Stimulated activated naive B cell treated with anti-CD40 and anti-IgM and Interleukin-4, amounts not matched to agents 10 μg/mL and 1 μg/mL and 100 μg/mL, for 72 hours (primary cell): ENCODE data around the gene TRAPPC14.
A peak's percentile ranks its signal among the peaks of the same experiment; 100 is the strongest.
"Not testable (repeated sequence)": the region's sequence is repeated elsewhere in the genome, so short reads cannot be mapped to it uniquely, and the experiment has no call there.

ENCODE experiments used
- ATAC-seq, 2 donors: fragments of 150-1000 bp; cut with Tn5 transposase; replicated peaks; 2 replicates each; pipeline ENCODE4 v1.10.0; 2021; ENCODE audit warnings: moderate library complexity in 1 of 2
- DNase-seq: peaks from one replicate; pipeline ENCODE4 v3.0.0; 2021
- H3K27ac Mint-ChIP-seq: one replicate; pipeline ENCODE4 v1.8.0; 2022; ENCODE audit warnings: mild to moderate bottlenecking, mixed read lengths
- H3K27me3 Mint-ChIP-seq, 2 donors: one replicate each; pipeline ENCODE4 v1.8.0; 2022; ENCODE audit warnings: mixed read lengths in 2 of 2
- H3K36me3 Mint-ChIP-seq, 2 donors: one replicate each; pipeline ENCODE4 v1.8.0; 2022; ENCODE audit warnings: mixed read lengths in 2 of 2, mild to moderate bottlenecking in 1 of 2
- H3K4me1 Mint-ChIP-seq, 2 donors: one replicate each; pipeline ENCODE4 v1.8.0; 2022; ENCODE audit warnings: mixed read lengths in 2 of 2, mild to moderate bottlenecking in 1 of 2
- H3K4me3 Mint-ChIP-seq, 2 donors: one replicate each; pipeline ENCODE4 v1.8.0; 2022; ENCODE audit warnings: mild to moderate bottlenecking in 2 of 2, mixed read lengths in 2 of 2, moderate library complexity in 1 of 2
- H3K9me3 Mint-ChIP-seq, 2 donors: one replicate each; pipeline ENCODE4 v1.8.0; 2022; ENCODE audit warnings: mixed read lengths in 2 of 2, mild to moderate bottlenecking in 1 of 2

Gene TRAPPC14, protein sequence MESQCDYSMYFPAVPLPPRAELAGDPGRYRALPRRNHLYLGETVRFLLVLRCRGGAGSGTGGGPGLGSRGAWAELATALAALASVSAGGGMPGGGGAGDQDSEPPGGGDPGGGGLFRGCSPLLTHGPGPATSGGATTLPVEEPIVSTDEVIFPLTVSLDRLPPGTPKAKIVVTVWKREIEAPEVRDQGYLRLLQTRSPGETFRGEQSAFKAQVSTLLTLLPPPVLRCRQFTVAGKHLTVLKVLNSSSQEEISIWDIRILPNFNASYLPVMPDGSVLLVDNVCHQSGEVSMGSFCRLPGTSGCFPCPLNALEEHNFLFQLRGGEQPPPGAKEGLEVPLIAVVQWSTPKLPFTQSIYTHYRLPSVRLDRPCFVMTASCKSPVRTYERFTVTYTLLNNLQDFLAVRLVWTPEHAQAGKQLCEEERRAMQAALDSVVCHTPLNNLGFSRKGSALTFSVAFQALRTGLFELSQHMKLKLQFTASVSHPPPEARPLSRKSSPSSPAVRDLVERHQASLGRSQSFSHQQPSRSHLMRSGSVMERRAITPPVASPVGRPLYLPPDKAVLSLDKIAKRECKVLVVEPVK

DNA sequence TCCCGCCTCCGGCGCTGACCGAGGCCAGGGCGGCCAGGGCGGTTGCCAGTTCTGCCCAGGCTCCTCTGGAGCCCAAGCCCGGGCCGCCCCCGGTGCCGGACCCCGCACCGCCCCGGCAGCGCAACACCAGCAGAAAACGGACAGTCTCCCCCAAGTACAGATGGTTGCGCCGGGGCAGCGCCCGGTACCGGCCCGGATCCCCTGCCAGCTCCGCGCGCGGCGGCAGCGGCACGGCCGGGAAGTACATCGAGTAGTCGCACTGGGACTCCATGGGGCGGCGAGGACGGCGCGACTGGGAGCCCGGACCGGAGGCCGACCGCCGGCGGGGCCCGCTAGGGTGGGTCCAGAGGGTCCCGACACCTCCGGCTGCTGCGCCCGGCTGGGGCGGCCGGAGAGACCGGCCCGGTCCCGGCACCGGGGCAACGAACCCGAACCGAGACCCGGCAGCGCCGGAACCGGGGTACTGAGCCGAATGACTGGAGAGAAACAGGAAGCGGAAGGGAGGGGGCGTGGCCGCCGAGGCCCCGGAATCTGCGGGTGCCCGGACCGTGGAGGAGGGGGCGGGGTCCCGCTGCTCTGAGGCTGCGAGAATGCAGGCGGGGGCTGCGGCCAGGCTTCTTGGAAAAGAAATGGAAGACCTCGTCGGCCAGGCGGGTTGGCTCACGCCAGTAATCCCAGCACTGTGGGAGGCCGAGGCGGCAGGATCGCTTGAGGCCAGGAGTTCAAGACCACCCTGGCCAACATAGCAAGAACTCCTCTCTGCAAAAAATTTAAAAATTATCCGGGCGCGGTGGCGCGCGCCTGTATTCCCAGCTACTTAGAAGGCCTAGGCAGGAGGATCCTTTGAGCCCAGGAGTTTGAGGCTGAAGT lies at the start of gene TRAPPC14:
TSS of gene TRAPPC14 (minus strand) at position 495 of the 870 bp plus-strand sequence. CDS start at position 271, 224 bp downstream.
- Mint-ChIP-seq H3K36me3 (peaks cover 5 to 27% of the 10 kb centered on the region in 2 donors), H3K4me1 (peaks cover 27 to 54% of the 10 kb centered on the region in 2 donors), H3K27me3 (no peaks in the 10 kb centered on the region), H3K4me3 (peak within 1 kb of the TSS; percentile 88 to 90), H3K27ac (peak within 1 kb of the TSS; percentile 94), H3K9me3 (no peaks in the 10 kb centered on the region)
- ATAC-seq (peak; percentile 87 to 91), DNase-seq (peak; percentile 82)

DNA sequence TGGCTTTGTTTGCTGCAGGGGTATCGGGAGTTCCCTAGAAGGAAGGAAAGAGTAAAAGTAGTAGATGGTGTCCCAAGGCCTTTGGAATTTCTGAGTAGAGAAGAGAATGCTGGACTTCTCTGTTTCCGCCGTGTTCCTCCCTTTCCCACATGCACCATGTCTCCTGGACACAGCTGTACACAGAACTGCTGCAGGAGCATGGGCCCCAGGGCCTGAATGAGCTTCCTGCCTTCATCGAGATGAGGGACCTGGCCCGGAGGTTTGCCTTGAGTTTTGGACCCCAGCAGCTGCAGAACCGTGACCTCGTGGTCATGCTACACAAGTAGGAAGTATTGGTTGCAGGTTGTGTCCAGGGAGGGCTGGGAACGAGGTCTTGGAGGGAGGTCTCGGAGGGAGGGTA lies 45.9 kb upstream of the TRAPPC14 start:
- H3K27ac Mint-ChIP-seq, result no peak overlapping the region
- H3K9me3 Mint-ChIP-seq, result peaks cover 0 to 2% of the 10 kb centered on the region in 2 donors
- H3K4me3 Mint-ChIP-seq, result no peak overlapping the region
- peaks cover 44 to 64% of the 10 kb centered on the region in 2 donors for H3K4me1 Mint-ChIP-seq
- DNase-seq (no peak), ATAC-seq (no peak)
- H3K36me3 Mint-ChIP-seq, result peaks cover 50 to 60% of the 10 kb centered on the region in 2 donors
- H3K27me3 Mint-ChIP-seq, result no peaks in the 10 kb centered on the region

DNA sequence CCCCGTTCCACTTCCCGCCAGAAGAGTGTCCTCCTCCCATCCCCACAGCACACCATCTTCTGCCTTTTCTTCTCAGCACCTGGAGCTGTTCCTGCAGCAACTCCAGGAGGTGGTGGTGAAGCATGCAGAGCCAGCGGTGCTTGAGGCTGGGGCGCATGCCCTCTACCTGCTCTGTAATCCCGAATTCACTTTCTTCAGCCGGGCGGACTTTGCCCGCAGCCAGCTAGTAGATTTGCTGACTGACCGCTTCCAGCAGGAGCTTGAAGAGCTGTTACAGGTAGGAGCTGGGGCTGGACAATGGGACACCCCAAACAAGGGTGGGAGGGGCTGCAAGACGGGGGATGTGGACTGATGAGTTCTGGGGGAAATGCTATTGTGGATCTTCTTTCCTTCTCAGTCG lies 42.2 kb upstream of the TRAPPC14 start:
- H3K27ac Mint-ChIP-seq, result peak overlapping the region; percentile 98
- no peaks in the 10 kb centered on the region for H3K27me3 Mint-ChIP-seq
- DNase-seq (no peak), ATAC-seq (no peak)
- peaks cover 32 to 37% of the 10 kb centered on the region in 2 donors for H3K36me3 Mint-ChIP-seq
- H3K4me1 Mint-ChIP-seq, result peaks cover 55 to 77% of the 10 kb centered on the region in 2 donors
- H3K9me3 Mint-ChIP-seq, result no peaks in the 10 kb centered on the region
- peak overlapping the region; percentile 79 to 90 for H3K4me3 Mint-ChIP-seq

DNA sequence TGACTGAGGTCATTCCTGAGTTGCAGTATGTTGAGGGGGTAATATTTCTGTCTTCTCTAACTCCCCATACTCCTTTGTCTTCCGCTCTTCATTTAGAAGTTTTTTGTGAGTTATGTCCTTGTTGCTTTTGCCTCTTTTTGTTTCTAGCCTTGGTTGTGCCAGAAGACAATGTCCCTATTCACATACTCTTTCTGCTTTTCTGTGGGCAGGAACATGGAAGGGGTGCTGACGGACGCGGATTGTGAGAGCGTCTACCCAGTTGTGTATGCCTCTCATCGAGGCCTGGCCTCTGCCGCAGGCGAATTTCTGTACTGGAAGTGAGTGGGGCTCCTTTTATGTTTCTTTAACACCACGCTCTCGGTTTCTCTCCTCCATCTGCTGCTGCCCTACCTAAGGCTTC lies 39.7 kb upstream of the TRAPPC14 start:
- no peaks in the 10 kb centered on the region for H3K9me3 Mint-ChIP-seq
- H3K4me1 Mint-ChIP-seq, result peaks cover 58 to 88% of the 10 kb centered on the region in 2 donors
- H3K36me3 Mint-ChIP-seq, result peaks cover 17 to 21% of the 10 kb centered on the region in 2 donors
- peak overlapping the region; percentile 98 for H3K27ac Mint-ChIP-seq
- no peak overlapping the region for H3K4me3 Mint-ChIP-seq
- DNase-seq (no peak), ATAC-seq (no peak)
- no peaks in the 10 kb centered on the region for H3K27me3 Mint-ChIP-seq

DNA sequence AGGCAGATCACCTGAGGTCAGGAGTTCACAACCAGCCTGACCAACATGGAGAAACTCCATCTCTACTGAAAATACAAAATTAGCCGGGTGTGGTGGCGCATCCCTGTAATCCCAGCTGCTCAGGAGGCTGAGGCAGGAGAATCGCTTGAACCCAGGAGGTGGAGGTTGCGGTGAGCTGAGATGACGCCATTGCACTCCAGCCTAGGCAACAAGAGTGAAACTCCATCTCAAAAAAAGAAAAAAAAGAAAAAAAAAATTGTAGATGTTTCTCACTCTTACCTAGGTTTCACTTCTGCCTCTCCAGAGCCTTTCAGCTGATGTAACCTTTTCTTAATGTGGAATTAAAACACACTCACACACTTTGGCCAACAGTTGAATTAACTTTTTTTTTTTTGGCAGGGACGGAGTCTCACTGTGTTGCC lies 37.4 kb upstream of the TRAPPC14 start:
- H3K9me3 Mint-ChIP-seq, H3K27me3 Mint-ChIP-seq, H3K36me3 Mint-ChIP-seq, DNase-seq: not testable (repeated sequence)
- ATAC-seq, result peak; percentile 37 to 47
- peaks cover 60 to 93% of the 10 kb centered on the region in 2 donors for H3K4me1 Mint-ChIP-seq
- peak overlapping the region; percentile 88 for H3K27ac Mint-ChIP-seq
- H3K4me3 Mint-ChIP-seq, result peak overlapping the region in 1 of 2 donors; percentile 49

DNA sequence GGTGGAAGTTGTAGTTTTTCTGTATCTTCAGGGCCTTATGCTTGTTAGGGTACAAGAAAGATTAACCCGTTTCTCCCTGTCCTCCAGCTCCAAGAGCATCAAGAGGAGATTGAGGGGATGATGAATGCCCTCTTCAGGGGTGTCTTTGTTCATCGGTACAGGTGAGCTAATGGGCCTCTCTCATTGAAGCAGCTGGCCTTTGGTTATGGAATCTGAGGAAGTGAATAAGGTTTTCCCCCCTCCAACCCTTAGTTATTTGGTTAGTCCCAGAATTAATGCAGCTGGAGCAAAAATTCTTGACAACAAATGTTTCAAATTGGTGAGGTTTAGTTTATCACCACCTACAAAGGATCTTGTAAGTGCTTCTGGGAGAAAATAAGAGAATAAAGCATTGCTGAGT lies 36.7 kb upstream of the TRAPPC14 start:
- Mint-ChIP-seq H3K27ac (peak overlapping the region; percentile 42), H3K4me3 (no peak overlapping the region), H3K27me3 (no peaks in the 10 kb centered on the region), H3K9me3 (no peaks in the 10 kb centered on the region), H3K4me1 (peaks cover 58 to 93% of the 10 kb centered on the region in 2 donors), H3K36me3 (peaks cover 4 to 5% of the 10 kb centered on the region in 2 donors)
- no peak for ATAC-seq
- DNase-seq, result no peak

DNA sequence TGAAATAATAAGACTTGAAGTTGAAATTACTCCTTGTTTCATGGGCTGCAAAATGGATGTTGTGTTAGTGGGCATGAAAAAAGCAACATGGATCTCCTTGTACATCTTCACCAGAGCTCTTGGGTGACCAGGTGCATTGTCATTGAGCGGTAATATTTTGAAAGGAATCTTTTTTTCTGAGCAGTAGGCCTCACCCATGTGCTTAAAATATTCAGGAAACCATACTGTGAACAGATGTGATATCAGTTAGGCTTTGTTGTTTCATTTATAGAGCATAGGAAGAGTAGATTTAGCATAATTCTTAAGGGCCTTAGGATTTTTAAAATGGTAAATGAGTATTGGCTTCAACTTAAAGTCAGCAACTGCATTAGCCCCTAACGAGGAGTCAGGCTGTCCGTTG lies 34.4 kb upstream of the TRAPPC14 start:
- H3K4me1 Mint-ChIP-seq, result peaks cover 49 to 83% of the 10 kb centered on the region in 2 donors
- peak overlapping the region; percentile 87 for H3K27ac Mint-ChIP-seq

DNA sequence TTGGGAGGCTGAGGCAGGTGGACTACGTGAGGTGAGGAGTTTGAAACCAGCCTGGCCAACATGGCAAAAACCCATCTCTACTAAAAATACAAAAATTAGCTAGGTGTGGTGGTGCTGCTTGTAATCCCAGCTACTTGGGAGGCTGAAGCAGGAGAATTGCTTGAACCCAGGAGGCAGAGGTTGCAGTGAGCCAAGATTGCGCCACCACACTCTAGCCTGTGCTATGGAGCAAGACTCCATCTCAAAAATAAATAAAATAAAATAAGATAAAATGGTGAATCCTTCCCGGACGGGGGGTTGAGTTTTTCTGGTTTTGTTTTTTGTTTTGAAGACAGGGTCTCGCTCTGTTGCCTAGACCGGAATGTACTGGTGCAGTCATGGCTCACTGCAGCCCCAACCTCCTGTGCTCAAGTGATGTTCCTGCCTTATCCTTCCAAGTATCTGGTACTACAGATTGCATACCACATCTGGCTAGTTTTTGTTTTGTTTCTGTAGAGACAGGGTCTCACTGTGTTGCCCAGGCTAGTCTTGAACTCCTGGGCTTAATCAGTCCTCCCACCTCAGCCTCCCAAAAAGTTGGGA lies 33.8 kb upstream of the TRAPPC14 start:
- not testable (repeated sequence) for H3K4me3 Mint-ChIP-seq, H3K36me3 Mint-ChIP-seq, DNase-seq, H3K9me3 Mint-ChIP-seq, H3K27me3 Mint-ChIP-seq
- Mint-ChIP-seq H3K27ac (peak overlapping the region; percentile 87), H3K4me1 (peaks cover 44 to 77% of the 10 kb centered on the region in 2 donors)
- peak; percentile 24 to 35 for ATAC-seq

More for the DNA sequence above, 34.4 kb upstream of the TRAPPC14 start:
- H3K9me3 Mint-ChIP-seq, result no peaks in the 10 kb centered on the region
- H3K36me3 Mint-ChIP-seq, result peaks cover 2 to 5% of the 10 kb centered on the region in 2 donors
- DNase-seq (no peak), ATAC-seq (no peak)
- no peak overlapping the region for H3K4me3 Mint-ChIP-seq
- no peaks in the 10 kb centered on the region for H3K27me3 Mint-ChIP-seq

DNA sequence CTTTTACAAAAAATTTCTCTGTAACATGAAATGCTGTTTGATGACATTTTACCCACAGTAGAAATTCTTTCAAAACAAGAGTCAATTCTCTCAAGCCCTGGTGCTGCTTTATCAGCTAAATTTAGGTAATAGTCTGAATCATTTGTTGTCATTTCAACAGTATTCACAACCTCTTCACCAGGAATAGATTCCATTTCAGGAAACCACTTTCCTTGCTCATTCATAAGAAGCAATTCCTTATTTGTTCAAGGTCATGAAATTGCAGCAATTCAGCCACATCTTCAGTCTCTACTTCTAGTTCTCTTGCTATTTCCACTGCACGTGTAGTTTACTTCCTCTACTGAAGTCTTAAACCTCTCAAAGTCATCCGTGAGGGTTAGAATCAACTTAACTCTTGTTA lies 33.3 kb upstream of the TRAPPC14 start:
- H3K27ac Mint-ChIP-seq, result peak overlapping the region; percentile 87
- ATAC-seq (peak in 1 of 2 donors; percentile 29), DNase-seq (no peak)
- no peak overlapping the region for H3K4me3 Mint-ChIP-seq
- peaks cover 2 to 5% of the 10 kb centered on the region in 2 donors for H3K36me3 Mint-ChIP-seq
- H3K4me1 Mint-ChIP-seq, result peaks cover 41 to 73% of the 10 kb centered on the region in 2 donors
- no peaks in the 10 kb centered on the region for H3K9me3 Mint-ChIP-seq
- no peaks in the 10 kb centered on the region for H3K27me3 Mint-ChIP-seq

DNA sequence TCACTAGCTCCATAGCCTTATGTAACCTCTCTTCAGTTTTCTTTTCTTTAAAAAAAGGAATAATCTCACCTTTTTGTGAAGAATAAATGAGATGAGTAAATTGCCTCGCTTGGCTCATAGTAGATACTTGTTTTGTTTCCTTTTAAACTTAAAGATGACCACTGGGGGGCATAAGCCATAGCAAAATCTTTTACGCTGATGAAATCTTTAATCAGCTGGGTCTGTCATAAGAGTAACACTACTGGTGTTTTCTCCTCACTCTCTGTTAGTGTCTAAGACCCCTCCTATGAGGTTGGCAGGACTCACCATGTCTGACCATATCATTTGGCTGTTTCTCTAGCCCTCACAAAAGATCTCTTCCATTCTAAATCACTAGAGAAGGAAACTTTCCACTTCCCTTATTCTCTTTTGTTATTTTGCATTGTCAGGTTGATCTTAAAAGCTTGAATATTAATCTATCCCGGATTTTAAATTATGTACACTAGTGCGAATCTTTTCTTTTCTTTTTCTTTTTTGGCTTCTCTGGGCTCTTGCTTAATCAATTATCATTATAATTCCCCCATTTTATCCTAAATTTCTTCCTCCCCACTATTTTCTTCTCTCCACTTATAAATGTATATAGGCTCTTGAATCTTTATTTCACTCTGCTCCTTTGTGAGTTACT lies 31.7 kb upstream of the TRAPPC14 start:
- peak; percentile 73 to 76 for ATAC-seq
- Mint-ChIP-seq H3K4me3 (peak overlapping the region in 1 of 2 donors; percentile 21), H3K4me1 (peaks cover 37 to 61% of the 10 kb centered on the region in 2 donors), H3K36me3 (no peaks in the 10 kb centered on the region), H3K27me3 (no peaks in the 10 kb centered on the region), H3K27ac (peak overlapping the region; percentile 68), H3K9me3 (no peaks in the 10 kb centered on the region)
- no peak for DNase-seq

DNA sequence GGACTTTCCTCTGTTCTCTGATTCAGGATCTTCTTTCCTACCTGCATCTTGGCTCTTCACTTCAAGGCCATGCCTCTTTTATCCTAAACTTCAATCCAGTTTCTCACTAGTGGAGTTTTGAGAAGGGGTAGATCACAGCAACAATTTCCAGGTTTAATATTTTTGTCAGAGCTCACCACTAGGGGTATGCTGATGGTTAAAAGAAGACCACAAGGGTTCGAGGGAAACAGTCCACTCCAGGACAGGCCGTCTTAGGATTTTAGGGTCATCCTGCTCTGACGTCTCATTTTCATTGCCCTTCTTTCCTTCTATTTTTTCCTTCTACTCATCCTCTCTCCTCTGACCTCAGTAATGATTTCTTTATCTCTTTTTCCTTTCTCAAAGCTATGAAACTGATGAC lies 30.5 kb upstream of the TRAPPC14 start:
- Mint-ChIP-seq H3K9me3 (no peaks in the 10 kb centered on the region), H3K27ac (peak overlapping the region; percentile 75), H3K4me1 (peaks cover 33 to 54% of the 10 kb centered on the region in 2 donors), H3K36me3 (no peaks in the 10 kb centered on the region), H3K27me3 (no peaks in the 10 kb centered on the region), H3K4me3 (no peak overlapping the region)
- ATAC-seq, result no peak
- DNase-seq, result no peak

DNA sequence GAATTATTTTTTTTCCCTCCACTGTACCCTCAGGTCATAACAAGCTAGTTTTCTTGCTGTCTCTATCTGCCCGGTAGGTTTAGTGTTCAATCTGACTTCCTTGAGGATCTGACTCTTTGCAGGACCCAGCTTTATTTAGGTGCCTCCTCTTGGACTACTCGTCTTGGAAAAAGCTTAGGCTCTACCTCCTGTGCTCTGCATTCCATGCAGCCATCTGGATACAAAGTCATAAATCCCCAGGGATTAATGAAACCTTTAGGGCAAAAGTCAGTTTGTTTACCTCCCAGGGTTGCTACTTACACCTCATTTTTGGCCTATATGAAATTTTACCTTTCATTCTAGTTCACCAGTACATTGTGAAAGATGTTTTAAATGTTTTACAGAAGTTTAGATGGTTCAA lies 27.2 kb upstream of the TRAPPC14 start:
- H3K4me1 Mint-ChIP-seq, result peaks cover 16 to 25% of the 10 kb centered on the region in 2 donors
- H3K36me3 Mint-ChIP-seq, result no peaks in the 10 kb centered on the region
- H3K9me3 Mint-ChIP-seq, result no peaks in the 10 kb centered on the region
- no peak overlapping the region for H3K4me3 Mint-ChIP-seq
- no peak for ATAC-seq
- no peaks in the 10 kb centered on the region for H3K27me3 Mint-ChIP-seq
- H3K27ac Mint-ChIP-seq, result no peak overlapping the region
- no peak for DNase-seq

DNA sequence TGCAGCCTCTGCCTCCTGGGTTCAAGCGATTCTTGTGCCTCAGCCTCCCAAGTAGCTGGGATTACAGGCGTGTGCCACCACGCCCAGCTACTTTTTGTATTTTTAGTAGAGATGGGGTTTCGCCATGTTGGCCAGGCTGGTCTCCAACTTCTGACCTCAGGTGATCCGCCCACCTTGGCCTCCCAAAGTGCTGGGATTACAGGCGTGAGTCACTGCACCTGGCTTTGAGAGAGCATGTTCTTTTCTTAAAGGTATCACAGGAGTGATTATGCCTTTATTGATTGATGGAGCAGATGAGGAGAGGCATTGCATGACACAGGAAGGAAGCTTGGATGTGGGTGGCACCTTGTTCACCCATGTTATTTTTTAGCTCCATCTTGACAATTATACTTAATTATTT lies 24.6 kb upstream of the TRAPPC14 start:
- H3K9me3 Mint-ChIP-seq, DNase-seq, H3K4me3 Mint-ChIP-seq, ATAC-seq, H3K27me3 Mint-ChIP-seq, H3K36me3 Mint-ChIP-seq, H3K27ac Mint-ChIP-seq: not testable (repeated sequence)
- peaks cover 8 to 15% of the 10 kb centered on the region in 2 donors for H3K4me1 Mint-ChIP-seq
